H1 (cell line): ENCODE results near the gene NOD2. TPM values are rescaled to one million over a fixed set of nuclear protein-coding genes. Genes with fewer than 3 reads are reported as not detected.

ENCODE experiments used
- CTCF ChIA-PET: fragments of 300-600 bp; sonication (Branson Sonifier 250); formaldehyde crosslinking; loops from one replicate; lab custom pipeline; 2021; ENCODE audit not compliant: partially characterized antibody; lab: Charles Lee
- POLR2A ChIA-PET: fragments of 300-600 bp; sonication (Branson Sonifier 250); formaldehyde crosslinking; loops from one replicate; lab custom pipeline; 2021; ENCODE audit warnings: inconsistent platforms; ENCODE audit not compliant: partially characterized antibody; lab: Charles Lee
- DNase-seq, 2 experiments: peaks; one replicate each; pipeline versions ENCODE4 v3.0.0 to v3.0.0-alpha.2; 2010 to 2022; ENCODE audit warnings: low spot score in 2 of 2, low read depth in 1 of 2, mixed read lengths in 1 of 2
- FAIRE-seq: peaks from 2 replicates; lab custom pipeline; 2011; peaks lifted over from hg19 to GRCh38; lab: Jason Lieb, UNC
- H2AFZ ChIP-seq: 2 replicates; pipeline ENCODE4 v1.8.1; 2012; ENCODE audit warnings: low read length, inconsistent platforms
- H2AK5ac ChIP-seq: 2 replicates; pipeline ENCODE4 v1.6.1; 2013; ENCODE audit warnings: low read depth, low read length
- H2BK120ac ChIP-seq: replicated peaks from 2 replicates; pipeline ENCODE3; 2013; ENCODE audit warnings: low read depth, low read length, inconsistent platforms
- H2BK12ac ChIP-seq: 2 replicates; pipeline ENCODE4 v1.6.1; 2013; ENCODE audit warnings: low read depth, low read length
- H2BK15ac ChIP-seq: 2 replicates; pipeline ENCODE4 v1.6.1; 2013; ENCODE audit warnings: low read length
- H2BK20ac ChIP-seq: 2 replicates; pipeline ENCODE4 v1.6.1; 2013; ENCODE audit warnings: low read length
- H2BK5ac ChIP-seq: 2 replicates; pipeline ENCODE4 v1.6.1; 2013; ENCODE audit warnings: low read depth, low read length
- H3K14ac ChIP-seq: 2 replicates; pipeline ENCODE4 v1.6.1; 2013; ENCODE audit warnings: inconsistent platforms; ENCODE audit not compliant: insufficient read length
- H3K18ac ChIP-seq: 2 replicates; pipeline ENCODE4 v1.6.1; 2013; ENCODE audit warnings: low read length; ENCODE audit errors: extremely low read depth
- H3K23ac ChIP-seq: 2 replicates; pipeline ENCODE4 v1.6.1; 2013; ENCODE audit warnings: inconsistent platforms; ENCODE audit not compliant: insufficient read length
- H3K23me2 ChIP-seq: 2 replicates; pipeline ENCODE4 v1.6.1; 2013; ENCODE audit warnings: low read depth, low read length
- H3K27ac ChIP-seq: 2 replicates; pipeline ENCODE4 v1.6.1; 2011; ENCODE audit warnings: low read depth, low read length, inconsistent platforms
- H3K27me3 ChIP-seq, 4 experiments: replicated peaks in 1 of 4; 1 replicate in 1 of 4; 2 replicates in 3 of 4; pipeline versions ENCODE4 v1.6.1 to v1.8.1; 2011 to 2013; ENCODE audit warnings: low read length in 3 of 4, mild to moderate bottlenecking in 3 of 4, inconsistent platforms in 2 of 4, mixed read lengths in 2 of 4, moderate library complexity in 1 of 4; ENCODE audit not compliant: control insufficient read depth in 3 of 4, insufficient read depth in 3 of 4; ENCODE audit errors: extremely low read depth in 1 of 4
- H3K36me3 ChIP-seq, 4 experiments: 2 replicates each; pipeline versions ENCODE4 v1.6.1 to v1.8.1; 2011 to 2013; ENCODE audit warnings: mild to moderate bottlenecking in 4 of 4, low read length in 3 of 4, moderate library complexity in 2 of 4, control low read depth in 1 of 4, inconsistent platforms in 1 of 4; ENCODE audit not compliant: insufficient read depth in 4 of 4, control insufficient read depth in 2 of 4
- H3K4ac ChIP-seq: replicated peaks from 2 replicates; pipeline ENCODE3; 2013; ENCODE audit warnings: low read length, low read depth, mixed read lengths, inconsistent platforms; ENCODE audit not compliant: insufficient read length
- H3K4me1 ChIP-seq, 4 experiments: replicated peaks in 1 of 4; 1 replicate in 1 of 4; 2 replicates in 3 of 4; pipeline versions ENCODE4 v1.6.1 to v1.8.1; 2011 to 2013; ENCODE audit warnings: low read length in 3 of 4, inconsistent platforms in 2 of 4, mixed read lengths in 1 of 4; ENCODE audit not compliant: insufficient read depth in 4 of 4, control insufficient read depth in 3 of 4
- H3K4me2 ChIP-seq, 2 experiments: 2 replicates each; pipeline versions ENCODE4 v1.6.1 to v1.8.1; 2011 to 2013; ENCODE audit warnings: low read depth in 2 of 2, low read length in 2 of 2, control low read depth in 1 of 2, inconsistent platforms in 1 of 2, mild to moderate bottlenecking in 1 of 2; ENCODE audit not compliant: insufficient read depth in 1 of 2
- H3K4me3 ChIP-seq, 4 experiments: fragments of 200-600, 300-600 bp in 1 of 4; sonication (generic), shearing (Covaris generic), sonication (Bioruptor Twin) in 1 of 4; 2 replicates each; pipeline versions ENCODE4 v1.5.1 to v1.8.1; 2011 to 2016; ENCODE audit warnings: low read length in 4 of 4, low read depth in 3 of 4, control low read depth in 2 of 4, inconsistent platforms in 2 of 4, mild to moderate bottlenecking in 2 of 4, mixed read lengths in 1 of 4, moderate library complexity in 1 of 4; ENCODE audit not compliant: insufficient read depth in 2 of 4; ENCODE audit errors: extremely low read depth in 1 of 4
- H3K56ac ChIP-seq: replicated peaks from 2 replicates; pipeline ENCODE3; 2013; ENCODE audit warnings: low read depth, mild to moderate bottlenecking, mixed read lengths, low read length, inconsistent platforms; ENCODE audit not compliant: insufficient read length
- H3K79me1 ChIP-seq: 2 replicates; pipeline ENCODE4 v1.6.1; 2013; ENCODE audit warnings: low read depth, low read length, control low read depth
- H3K79me2 ChIP-seq, 2 experiments: 2 replicates each; pipeline versions ENCODE4 v1.6.1 to v1.8.1; 2012 to 2013; ENCODE audit warnings: low read length in 2 of 2, mild to moderate bottlenecking in 2 of 2, inconsistent platforms in 1 of 2; ENCODE audit not compliant: insufficient read depth in 2 of 2, control insufficient read depth in 1 of 2
- H3K9ac ChIP-seq, 4 experiments: replicated peaks in 1 of 4; 1 replicate in 1 of 4; 2 replicates in 3 of 4; pipeline versions ENCODE4 v1.6.1 to v1.8.1; 2011 to 2013; ENCODE audit warnings: low read depth in 3 of 4, low read length in 3 of 4, control low read depth in 2 of 4, mild to moderate bottlenecking in 2 of 4, moderate library complexity in 2 of 4, inconsistent platforms in 1 of 4; ENCODE audit errors: extremely low read depth in 1 of 4
- H3K9me3 ChIP-seq, 2 experiments: 2 replicates each; pipeline versions ENCODE4 v1.6.1 to v1.8.1; 2012 to 2013; ENCODE audit warnings: mild to moderate bottlenecking in 2 of 2, moderate library complexity in 2 of 2, control low read depth in 1 of 2, inconsistent platforms in 1 of 2, low read depth in 1 of 2, low read length in 1 of 2, mixed read lengths in 1 of 2; ENCODE audit not compliant: insufficient read depth in 2 of 2
- H4K20me1 ChIP-seq, 2 experiments: replicated peaks in 1 of 2; 2 replicates each; pipeline versions ENCODE3 to v1.8.1; 2011 to 2013; ENCODE audit warnings: inconsistent platforms in 2 of 2, low read length in 2 of 2, mild to moderate bottlenecking in 1 of 2; ENCODE audit not compliant: insufficient read depth in 2 of 2, control insufficient read depth in 1 of 2
- H4K5ac ChIP-seq: 2 replicates; pipeline ENCODE4 v1.6.1; 2013; ENCODE audit warnings: low read length, low read depth, mixed read lengths, inconsistent platforms; ENCODE audit not compliant: insufficient read length
- H4K8ac ChIP-seq: 2 replicates; pipeline ENCODE4 v1.8.0; 2013; ENCODE audit warnings: mild to moderate bottlenecking, moderate library complexity, low read length, inconsistent platforms; ENCODE audit not compliant: insufficient read depth; ENCODE audit errors: extremely low read depth
- H4K91ac ChIP-seq: replicated peaks from 2 replicates; pipeline ENCODE3; 2013; ENCODE audit warnings: low read length, mixed read lengths, inconsistent platforms; ENCODE audit not compliant: insufficient read length
- ATF2 ChIP-seq: IDR thresholded peaks from 2 replicates; pipeline ENCODE4 v1.6.1; 2012; ENCODE audit warnings: low read length, inconsistent platforms
- CBX8 ChIP-seq: fragments of 300-800, 300-1000 bp; sonication (generic); IDR thresholded peaks from 2 replicates; pipeline ENCODE4 v1.7.1; 2016; ENCODE audit warnings: low read depth, low read length, borderline replicate concordance
- CHD2 ChIP-seq: IDR thresholded peaks from 2 replicates; pipeline ENCODE4 v1.6.1; 2012; ENCODE audit warnings: low read length, improper control_type of control experiment
- E2F6 ChIP-seq: IDR thresholded peaks from 2 replicates; pipeline ENCODE4 v1.6.1; 2012; ENCODE audit warnings: inconsistent platforms
- MAX ChIP-seq: IDR thresholded peaks from 2 replicates; pipeline ENCODE4 v1.6.1; 2012; ENCODE audit warnings: inconsistent platforms
- POLR2AphosphoS5 ChIP-seq: IDR thresholded peaks from 2 replicates; pipeline ENCODE4 v1.6.1; 2011; ENCODE audit warnings: low read depth, low read length
- SAP30 ChIP-seq: fragments of 300-600 bp; sonication (generic); IDR thresholded peaks from 2 replicates; pipeline ENCODE4 v1.7.1; 2012; ENCODE audit warnings: low read length, moderate library complexity, mild to moderate bottlenecking, inconsistent platforms; ENCODE audit not compliant: insufficient read depth, insufficient replicate concordance
- TAF1 ChIP-seq: IDR thresholded peaks from 2 replicates; pipeline ENCODE4 v1.6.1; 2011; ENCODE audit warnings: mild to moderate bottlenecking, low read depth, low read length
- YY1 ChIP-seq: IDR thresholded peaks from 2 replicates; pipeline ENCODE4 v1.6.1; 2011; ENCODE audit warnings: low read depth, mild to moderate bottlenecking, low read length
- WGBS, 2 experiments: shearing (Covaris generic) in 1 of 2; methylation state at CpG; one replicate each; pipeline versions ENCODE4 v1.1.6 to v1.1.7; 2013 to 2015; ENCODE audit warnings: low lambda C conversion rate in 2 of 2, mixed read lengths in 2 of 2, inconsistent platforms in 1 of 2, low coverage in 1 of 2, missing lambda C conversion rate in 1 of 2; ENCODE audit not compliant: insufficient replicate concordance in 2 of 2, insufficient coverage in 1 of 2, insufficient read length in 1 of 2; ENCODE audit errors: extremely low coverage in 1 of 2, missing lambda C conversion rate in 1 of 2; 5-methylcytosine and 5-hydroxymethylcytosine counted together
- polyA plus RNA-seq, 7 experiments: library from polyadenylated mRNA; depleted of rRNA in 3 of 7; stranded (reverse) in 5 of 7; unstranded in 2 of 7; fragments of >200 nt in 5 of 7; fragments of 200-250 nt in 2 of 7; gene quantifications; 1 replicate in 5 of 7; 2 replicates in 1 of 7; 4 replicates in 1 of 7; pipeline versions ENCODE4 v1.2.1 to v1.2.3, GENCODE V29; 2011 to 2013; ENCODE audit warnings: missing spikeins in 2 of 7, mixed read lengths in 2 of 7
- total RNA-seq: library from RNA; stranded (reverse); fragmentation: NEBNext Ultra II Directional; extraction: Animal tissue kit (Norgen Biotek cat#: 25700); gene quantifications from 2 replicates; pipeline ENCODE4 v1.2.1, GENCODE V29; 2021

Gene NOD2
- total and polyA plus RNA-seq, 2 of the 8 experiments (the other 6 are each of a cell fraction or from before 2014, with no cell fraction given), result 0.37 to 0.42 TPM

- Histone ChIP-seq H3K18ac (no peak overlapping the region), H3K27ac (no peak overlapping the region), H2BK120ac (no peak overlapping the region), H3K27me3 (no peaks in the 10 kb centered on the region), H4K91ac (no peak overlapping the region), H3K14ac (no peak overlapping the region), H2BK12ac (no peak overlapping the region), H3K9me3 (no peaks in the 10 kb centered on the region), H3K9ac (no peak overlapping the region), H4K20me1 (no peaks in the 10 kb centered on the region), H3K4me2 (no peak overlapping the region), H3K23ac (no peak overlapping the region), H3K4ac (no peak overlapping the region), H2BK20ac (no peak overlapping the region), H3K56ac (no peak overlapping the region), H3K79me2 (no peaks in the 10 kb centered on the region), H2AK5ac (no peak overlapping the region), H3K79me1 (no peaks in the 10 kb centered on the region), H2BK15ac (no peak overlapping the region), H3K36me3 (no peaks in the 10 kb centered on the region), H4K8ac (no peak overlapping the region), H3K23me2 (peaks cover 2% of the 10 kb centered on the region; the same call in 1 of the 2 replicates), H2AFZ (no peak overlapping the region), H3K4me3 (no peak overlapping the region), H2BK5ac (no peak overlapping the region), H3K4me1 (peaks cover 0 to 3% (median 0%) of the 10 kb centered on the region in 4 experiments; a peak in 1 of 7 replicates), H4K5ac (no peak overlapping the region)
- ChIA-PET CTCF (interaction anchor here (1.1 kb wide), 1 partner anchor 8 kb away, joined by 3 read pairs; no protein-coding TSS in a partner anchor), POLR2A (no interaction called here)
- FAIRE-seq (no peak), DNase-seq (no peak)
- 89% methylated on average over 4 of the region's 4 CpGs; no CpG with 5 or more reads in 1 of the 2 experiments for WGBS, 2 experiments
- TF ChIP-seq TAF1, result no peak
- no peak for TF ChIP-seq YY1
- no peak for TF ChIP-seq E2F6
- no peak for TF ChIP-seq SAP30
- no peak for TF ChIP-seq ATF2
- TF ChIP-seq CBX8, result no peak
- no peak for TF ChIP-seq POLR2AphosphoS5
- no peak for TF ChIP-seq CHD2
- TF ChIP-seq MAX, result no peak
These were observed 19.6 kb downstream of the NOD2 start for GRCh38 chr16:50712956-50713355.
